GM18519 (cell line): Measurements from ENCODE around the gene ARAP3.

Source experiments
- ATAC-seq: cut with Tn5 transposase; IDR thresholded peaks from one replicate; pipeline ENCODE4 v1.9.1; 2021; ENCODE audit warnings: mild to moderate bottlenecking, moderate library complexity; ENCODE audit not compliant: unreplicated experiment, low FRiP score

ARAP3 gene

DNA sequence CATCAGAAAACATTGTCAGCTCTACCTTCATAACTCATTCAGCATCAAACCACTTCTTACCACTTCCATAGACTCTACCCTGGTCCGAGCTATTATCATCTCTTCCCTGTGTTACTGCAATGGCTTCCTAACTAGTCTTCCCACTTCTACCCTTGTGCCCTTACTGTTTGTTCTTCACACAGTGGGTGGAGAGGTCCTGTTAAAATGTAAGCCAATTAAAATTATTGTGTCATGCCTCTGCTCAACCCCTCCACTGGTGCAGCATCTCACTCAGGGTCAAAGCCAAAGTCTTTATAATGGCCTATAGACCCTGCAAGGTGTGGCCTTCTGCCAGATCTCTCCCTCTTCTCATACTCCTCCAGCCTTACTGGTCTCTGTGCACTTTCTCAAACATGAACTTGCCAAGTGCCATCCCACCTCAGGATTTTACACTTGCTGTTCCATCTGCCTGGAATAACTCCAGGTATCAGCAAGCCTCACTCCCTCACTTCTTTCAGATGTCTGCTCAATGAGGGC lies 22.8 kb upstream of the ARAP3 start:
- ATAC-seq, result no peak

DNA sequence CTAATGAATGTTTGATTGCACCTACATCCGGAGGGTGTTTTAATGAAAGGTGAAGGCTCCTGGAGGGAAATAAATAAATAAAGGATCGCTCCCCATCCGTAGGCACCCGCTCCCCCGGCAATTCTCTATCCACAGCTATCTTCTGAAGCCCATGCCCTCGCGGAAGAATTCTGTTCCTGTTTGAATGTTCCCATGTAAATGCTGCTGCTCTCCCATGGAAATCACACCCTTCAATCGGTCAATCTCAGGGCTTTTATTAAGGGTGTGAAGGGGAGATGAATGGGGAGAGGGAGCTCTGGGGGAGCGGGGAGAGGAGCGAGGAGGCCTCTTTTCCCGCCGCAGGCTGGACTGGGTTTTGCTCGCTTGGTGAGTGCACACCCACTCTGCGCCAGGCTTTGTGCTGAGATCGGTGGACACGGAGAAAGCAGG lies 21.1 kb upstream of the ARAP3 start:
- ATAC-seq, result no peak

DNA sequence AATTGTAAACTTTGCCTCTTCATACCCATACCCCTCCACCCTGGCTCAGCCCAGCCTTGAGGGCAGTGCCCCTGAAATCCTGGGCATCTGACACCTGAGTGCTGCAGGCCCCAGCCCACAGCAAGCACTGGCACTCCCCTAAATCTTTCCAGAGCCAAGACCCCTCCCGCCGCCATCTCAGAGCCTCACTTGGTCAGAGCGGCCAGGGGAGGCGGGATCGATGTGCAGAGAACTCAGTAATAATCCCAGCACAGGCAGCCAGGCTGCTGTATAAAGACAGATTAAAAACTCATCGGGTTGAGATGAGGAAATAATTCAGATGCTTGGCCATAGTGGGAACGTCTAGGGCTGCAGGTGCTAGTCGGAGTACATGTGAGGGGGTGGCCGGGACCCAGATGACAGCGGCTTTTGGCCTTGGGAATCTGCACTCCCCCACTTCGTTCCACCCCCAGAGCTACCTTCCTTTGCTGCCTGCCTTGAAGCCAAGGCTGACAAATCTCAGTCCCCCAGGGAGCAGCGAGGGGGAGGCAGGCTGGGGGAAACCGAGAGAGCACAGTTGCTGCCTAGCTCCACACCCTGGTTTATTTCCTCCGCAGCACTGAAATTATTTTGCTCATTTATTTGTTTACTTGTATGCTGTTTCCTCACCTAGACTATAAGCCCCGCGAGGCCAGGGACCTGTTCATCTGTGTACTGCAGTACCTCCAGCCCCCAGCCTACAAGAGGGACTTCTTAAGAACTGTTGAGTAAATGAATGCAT lies 19.5 kb upstream of the ARAP3 start:
- ATAC-seq, result no peak

DNA sequence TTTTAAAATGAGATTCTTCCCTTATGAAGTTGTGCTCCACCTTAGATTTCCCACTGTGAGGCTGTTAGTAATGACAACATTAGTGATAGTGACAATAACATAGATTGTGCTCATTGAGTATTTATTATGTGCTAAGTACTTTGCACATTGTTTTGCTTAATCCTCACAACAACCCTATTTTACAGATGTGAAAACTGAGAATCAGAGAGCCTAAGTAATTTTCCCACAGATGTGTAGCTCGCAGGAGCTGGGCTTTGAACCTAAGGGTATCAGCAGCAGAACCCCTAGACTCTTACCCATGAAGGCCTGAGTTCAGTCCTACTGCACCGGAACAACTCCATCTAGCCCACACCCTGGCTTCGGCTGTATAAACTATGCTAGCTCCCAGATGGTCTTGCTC lies 15.6 kb upstream of the ARAP3 start:
- no peak for ATAC-seq

DNA sequence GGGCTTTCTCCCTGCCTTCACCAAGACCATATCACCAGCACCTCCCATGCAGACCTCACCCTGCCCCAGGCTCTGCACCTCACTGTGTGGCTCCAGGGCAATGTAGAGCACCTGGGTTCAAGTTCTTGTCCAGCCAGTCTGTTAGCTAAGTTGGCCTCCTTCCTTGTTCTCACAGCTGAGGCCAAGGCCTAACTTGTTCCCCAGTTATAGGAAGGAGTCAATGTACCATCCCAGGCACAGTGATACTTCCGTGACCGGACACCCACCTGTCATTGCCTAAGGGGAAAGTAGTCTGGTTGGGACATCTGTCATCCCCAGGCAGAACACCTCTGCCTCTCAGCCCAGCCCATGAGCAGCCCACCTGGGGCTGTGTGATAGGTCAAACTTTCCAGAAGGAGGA lies 14.4 kb upstream of the ARAP3 start:
- ATAC-seq, result no peak

GRCh38 chr5:141695627-141696215 lies 13.7 kb upstream of the ARAP3 start:
- no peak for ATAC-seq

GRCh38 chr5:141694479-141694878 lies 12.4 kb upstream of the ARAP3 start:
- no peak for ATAC-seq

DNA sequence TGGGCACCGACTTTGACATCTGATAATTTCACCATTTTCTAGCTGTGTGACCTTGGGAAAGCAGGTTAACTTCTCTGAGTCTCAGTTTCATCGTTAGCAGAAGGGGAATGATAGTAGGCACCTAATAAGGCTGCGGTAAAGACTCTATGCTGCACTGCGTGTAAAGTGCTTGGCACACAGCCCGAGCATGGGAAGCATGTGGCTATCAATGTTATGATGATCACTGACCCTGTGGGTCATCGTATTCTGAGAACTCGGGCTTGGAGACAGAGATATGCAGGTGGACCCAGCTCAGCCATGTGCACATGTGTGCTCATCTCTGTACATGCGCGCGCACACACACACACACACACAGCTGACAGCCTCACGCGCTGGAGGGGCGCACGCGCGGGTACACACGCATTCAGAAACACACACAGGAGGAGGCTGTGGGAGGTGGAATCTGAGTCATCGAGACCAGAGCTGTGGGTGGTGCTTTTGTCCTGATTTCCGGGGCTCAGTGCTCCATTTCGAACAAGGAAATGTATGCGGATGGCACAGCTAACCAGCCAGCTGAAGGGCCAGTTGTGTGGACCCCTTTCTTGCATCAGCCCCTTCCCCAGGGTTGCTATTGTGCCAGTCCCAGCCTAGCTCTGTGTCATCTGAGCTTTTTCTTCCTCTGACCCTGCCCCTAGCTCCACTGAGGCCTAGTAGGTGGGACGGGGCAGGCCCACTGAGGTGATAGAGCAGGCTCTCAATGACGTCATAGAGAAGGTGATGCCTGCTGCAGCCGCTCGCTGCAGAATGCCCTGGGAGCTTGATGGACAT lies 11.1 kb upstream of the ARAP3 start:
- ATAC-seq, result no peak

- ATAC-seq, result no peak
Observed at GRCh38 chr5:141692533-141692888, 10.5 kb upstream of the ARAP3 start.

- peak; percentile 68 for ATAC-seq
Observed at GRCh38 chr5:141691867-141692532, 10.0 kb upstream of the ARAP3 start.

DNA sequence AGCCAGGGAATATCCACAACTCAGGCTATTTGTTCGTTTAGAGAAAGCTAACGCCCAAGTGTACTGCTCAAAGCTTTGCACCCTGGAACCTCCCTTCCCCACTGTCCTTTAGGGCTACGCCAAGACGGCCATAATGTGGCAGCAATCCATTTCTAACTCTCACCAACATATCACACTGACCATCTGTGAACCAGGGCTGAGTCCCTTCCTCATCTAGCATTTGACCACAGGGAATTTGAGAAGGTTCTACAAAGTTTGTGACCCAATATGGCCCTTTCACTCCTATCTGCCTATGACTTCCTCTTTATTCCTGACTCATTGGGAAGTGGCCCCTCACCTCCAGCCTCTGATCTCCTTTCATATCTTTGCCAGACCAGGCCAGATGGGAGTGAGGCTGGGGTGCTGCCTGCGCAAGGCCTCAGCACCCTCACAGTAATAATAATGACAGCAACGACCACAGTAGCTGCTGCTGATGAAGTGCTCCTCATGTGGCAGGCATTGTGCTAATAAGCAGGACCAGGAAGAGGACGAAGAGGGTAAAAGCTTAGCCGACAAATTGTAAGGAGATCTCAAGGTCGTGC lies 9.3 kb upstream of the ARAP3 start:
- ATAC-seq, result no peak

- no peak for ATAC-seq
Observed at GRCh38 chr5:141686648-141687416, 4.8 kb upstream of the ARAP3 start.

- no peak for ATAC-seq
Observed at GRCh38 chr5:141685591-141685990, 3.6 kb upstream of the ARAP3 start.

GRCh38 chr5:141683596-141684141 lies 1.6 kb upstream of the ARAP3 start:
- ATAC-seq, result no peak

DNA sequence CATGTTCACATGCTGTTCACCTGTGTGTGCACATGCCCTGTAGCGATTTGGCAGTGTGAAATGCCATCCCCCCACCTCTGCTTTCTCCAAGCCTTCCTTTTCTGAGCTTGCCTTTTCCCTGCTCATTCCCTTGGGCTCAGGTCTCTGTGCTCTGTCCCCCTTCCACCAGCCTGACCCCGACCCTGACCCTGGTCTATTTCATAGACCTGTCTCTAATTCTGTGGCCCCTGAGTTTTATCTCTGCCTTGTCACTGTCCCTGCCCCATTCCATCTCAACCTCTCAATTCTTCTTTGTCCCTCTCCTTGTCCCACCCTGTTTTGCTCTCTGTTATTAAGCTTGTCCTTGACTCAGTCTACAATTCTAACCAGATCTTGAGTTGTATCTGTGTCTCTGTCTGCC lies 735 bp downstream of the ARAP3 start:
- no peak for ATAC-seq

- no peak for ATAC-seq
Observed at GRCh38 chr5:141680751-141681201, 1.3 kb downstream of the ARAP3 start.

DNA sequence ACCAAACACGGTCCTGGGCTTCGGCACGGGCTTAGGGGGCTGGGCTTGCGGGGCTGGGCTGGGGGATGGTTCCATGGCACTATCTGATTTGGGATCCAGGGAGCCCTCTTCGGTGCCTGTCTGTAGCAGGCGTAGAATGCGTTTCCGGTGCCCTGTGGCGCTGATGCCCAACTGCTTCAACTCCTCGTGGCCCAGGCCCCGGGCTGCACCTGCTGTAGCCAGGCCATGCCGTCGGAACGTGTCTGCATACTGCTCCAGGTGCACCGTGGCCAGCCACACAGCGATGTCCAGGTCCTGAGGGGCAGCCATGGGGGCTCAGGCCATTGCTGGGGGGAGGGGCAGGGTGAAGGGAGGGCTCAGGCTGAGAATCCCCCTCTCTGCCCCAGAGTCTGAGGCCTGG lies 1.9 kb downstream of the ARAP3 start:
- no peak for ATAC-seq

GRCh38 chr5:141677415-141677814 lies 4.6 kb downstream of the ARAP3 start:
- no peak for ATAC-seq

DNA sequence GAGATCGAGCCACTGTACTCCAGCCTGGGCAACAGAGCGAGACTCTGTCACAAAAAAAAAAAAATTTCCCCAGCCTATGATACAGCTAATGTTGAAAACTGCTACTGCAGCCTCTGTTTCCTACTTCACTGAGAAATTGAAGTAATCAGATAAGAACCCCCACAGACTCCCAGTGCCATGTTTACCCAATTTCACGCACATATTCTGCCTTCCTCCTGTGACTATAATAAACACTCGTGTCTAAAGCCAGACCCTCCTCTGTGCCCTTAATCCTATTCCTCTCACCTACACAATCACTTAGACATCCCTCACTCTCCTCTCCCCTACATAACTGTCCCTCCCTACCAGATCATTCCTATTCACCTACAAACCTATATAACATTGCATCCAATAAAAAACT lies 6.4 kb downstream of the ARAP3 start:
- no peak for ATAC-seq
